Measurements from ENCODE around the gene HOXD8. TPM values are rescaled to one million over a fixed set of nuclear protein-coding genes. Genes with fewer than 3 reads are reported as not detected.

The HOXD8 gene
- total and polyA plus RNA-seq, 9 of the 15 experiments (the other 6 are each of a cell fraction or from before 2014, with no cell fraction given), result 0.04 to 0.15 TPM; not detected in 7

DNA sequence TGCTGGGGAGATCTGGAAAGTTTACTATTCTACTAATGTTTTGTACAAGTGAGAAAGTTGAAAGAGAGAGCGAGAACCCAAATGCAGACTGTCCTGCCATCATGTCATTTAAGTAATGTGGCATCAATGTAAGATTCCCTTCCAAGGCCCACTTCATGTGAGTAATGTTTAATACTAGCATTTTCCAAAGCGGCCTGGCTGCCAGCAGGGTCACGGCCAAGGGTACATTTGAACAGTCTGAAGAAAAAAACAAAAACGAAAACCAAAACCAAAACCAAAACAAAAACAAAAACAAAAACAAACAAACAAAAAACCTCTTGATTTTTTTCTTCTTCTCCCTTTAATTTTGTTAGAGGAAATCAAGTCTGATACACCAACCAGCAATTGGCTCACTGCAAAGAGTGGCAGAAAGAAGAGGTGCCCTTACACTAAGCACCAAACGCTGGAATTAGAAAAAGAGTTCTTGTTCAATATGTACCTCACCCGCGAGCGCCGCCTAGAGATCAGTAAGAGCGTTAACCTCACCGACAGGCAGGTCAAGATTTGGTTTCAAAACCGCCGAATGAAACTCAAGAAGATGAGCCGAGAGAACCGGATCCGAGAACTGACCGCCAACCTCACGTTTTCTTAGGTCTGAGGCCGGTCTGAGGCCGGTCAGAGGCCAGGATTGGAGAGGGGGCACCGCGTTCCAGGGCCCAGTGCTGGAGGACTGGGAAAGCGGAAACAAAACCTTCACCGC is 10.7 kb upstream of the HOXD8 start (continued):
- TF ChIP-seq WHSC1 (IDR thresholded peaks at IDR 0.05; ENCODE audit: low read length) (no peak), MYBL2 (IDR thresholded peaks at IDR 0.05; ENCODE audit: low read depth) (no peak), MYBL2 (CRISPR knock-in tag; IDR thresholded peaks at IDR 0.05; ENCODE audit: borderline replicate concordance) (no peak)

DNA sequence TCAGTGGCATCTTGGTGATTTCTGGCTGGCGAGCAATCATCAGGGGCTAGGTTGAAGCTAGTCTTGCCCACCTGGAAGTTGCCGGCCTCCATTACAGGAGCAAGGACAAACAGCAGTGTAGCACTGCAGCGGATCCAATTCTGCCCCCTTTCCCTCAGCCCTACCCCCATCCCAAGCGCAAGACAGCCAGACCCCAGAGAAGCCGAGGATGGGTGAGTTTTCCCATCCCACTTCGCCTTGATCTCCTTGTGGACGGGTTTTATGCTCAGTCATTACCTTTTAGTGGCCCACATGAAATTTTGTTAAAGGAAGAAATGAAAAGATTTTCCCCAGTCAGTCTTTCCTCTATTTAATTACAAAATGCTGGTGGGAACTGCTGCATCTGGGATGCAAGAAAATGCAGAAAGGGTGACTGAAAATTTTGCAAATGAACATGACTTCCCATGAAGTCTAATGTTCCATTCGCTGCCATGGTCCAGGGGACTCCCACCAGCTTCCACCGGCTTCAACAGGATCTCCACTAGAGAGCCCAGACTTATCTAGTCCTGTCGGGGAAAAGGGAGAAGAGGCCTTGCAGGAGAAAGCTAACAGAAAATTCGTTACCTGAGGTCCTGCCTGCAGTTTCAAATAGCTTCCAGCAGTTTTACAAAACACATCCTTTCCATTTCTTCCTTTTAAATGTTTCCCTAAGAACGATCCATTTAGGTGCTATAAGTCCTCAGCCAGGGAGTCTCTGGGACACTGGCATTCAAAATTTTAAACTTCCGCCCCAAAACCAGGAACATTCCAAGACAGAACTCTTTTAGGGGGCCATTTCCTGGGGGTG is 8.9 kb upstream of the HOXD8 start:
- H3K9me3 ChIP-seq (replicated peaks; ENCODE audit: control insufficient read depth, insufficient read depth, low read depth, low read length), result no peaks in the 10 kb centered on the region
- no peaks in the 10 kb centered on the region for H3K79me2 ChIP-seq (ENCODE audit: control insufficient read depth, insufficient read depth, low read length)
- intact Hi-C loops (cut with micrococcal nuclease) (no loop called here), in situ Hi-C loops (cut with MboI) (no loop called here)
- no peak overlapping the region for H3K9ac ChIP-seq (ENCODE audit: insufficient read depth in 1 of 2, low read depth in 2 of 2, low read length in 2 of 2)
- no peak overlapping the region for H3K4me2 ChIP-seq (ENCODE audit: insufficient read depth, low read length)
- no peak overlapping the region for H3K4me3 ChIP-seq
- H4K20me1 ChIP-seq (replicated peaks; ENCODE audit: control insufficient read depth, insufficient read depth, low read length), result peaks cover 3% of the 10 kb centered on the region; the same call in 1 of the 2 replicates
- no peak for FAIRE-seq
- no peak overlapping the region for H3K27ac ChIP-seq (ENCODE audit: extremely low read depth, low read depth, low read length)
- H3K4me1 ChIP-seq (replicated peaks in 1 of 2; ENCODE audit: control insufficient read depth in 2 of 2, insufficient read depth in 2 of 2, low read length in 2 of 2), result peaks cover 0 to 32% of the 10 kb centered on the region in 2 experiments; a peak in 2 of 5 replicates
- BruUV-seq (replicated peaks), result no TSS peak
- POLR2A ChIA-PET, result interaction anchor here (1.0 kb wide), 1 partner anchor 434 kb away, joined by 3 read pairs; no protein-coding TSS in a partner anchor
- no peak overlapping the region for H2AFZ ChIP-seq (ENCODE audit: low read depth, low read length)
- ATAC-seq, result no peak
- DNase-seq (ENCODE audit: extremely low read depth in 1 of 4, low spot score in 3 of 4), result no peak
- under 1% methylated on average over 13 of the region's 13 CpGs for WGBS (ENCODE audit: insufficient coverage, low coverage, missing lambda C conversion rate)
- CTCF ChIA-PET (ENCODE audit: low intra/inter-chr PET ratio), result no interaction called here
- no peaks in the 10 kb centered on the region for H3K36me3 ChIP-seq (ENCODE audit: control insufficient read depth, insufficient read depth, low read length)
- peaks cover 86 to 88% of the 10 kb centered on the region in 2 experiments for H3K27me3 ChIP-seq (ENCODE audit: control insufficient read depth in 2 of 2, insufficient read depth in 2 of 2, low read length in 2 of 2)
- H3K9me1 ChIP-seq (ENCODE audit: control insufficient read depth, insufficient read depth, low read length), result no peaks in the 10 kb centered on the region
- TF ChIP-seq CXXC5 (CRISPR knock-in tag; IDR thresholded peaks at IDR 0.05), result no peak
- TF ChIP-seq ZNF707 (CRISPR knock-in tag; conservative IDR thresholded peaks at IDR 0.05), result no peak
- TF ChIP-seq, protein P1, sequence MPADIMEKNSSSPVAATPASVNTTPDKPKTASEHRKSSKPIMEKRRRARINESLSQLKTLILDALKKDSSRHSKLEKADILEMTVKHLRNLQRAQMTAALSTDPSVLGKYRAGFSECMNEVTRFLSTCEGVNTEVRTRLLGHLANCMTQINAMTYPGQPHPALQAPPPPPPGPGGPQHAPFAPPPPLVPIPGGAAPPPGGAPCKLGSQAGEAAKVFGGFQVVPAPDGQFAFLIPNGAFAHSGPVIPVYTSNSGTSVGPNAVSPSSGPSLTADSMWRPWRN (IDR thresholded peaks at IDR 0.05; ENCODE audit: low read depth), result no peak

Data from K562 (cell line).